Activated CD8-positive, alpha-beta memory T cell treated with anti-CD3 and anti-CD28 coated beads, Interleukin-2, amount 50 U/mL, for 4 hours (primary cell): ENCODE measurements around the gene TMED10.
"Not testable (repeated sequence)": the region's sequence is repeated elsewhere in the genome, so short reads cannot be mapped to it uniquely, and the experiment has no call there.

Experiments used
- DNase-seq: peaks from one replicate; pipeline ENCODE4 v3.0.0-alpha.2; 2020

TMED10 gene

DNA sequence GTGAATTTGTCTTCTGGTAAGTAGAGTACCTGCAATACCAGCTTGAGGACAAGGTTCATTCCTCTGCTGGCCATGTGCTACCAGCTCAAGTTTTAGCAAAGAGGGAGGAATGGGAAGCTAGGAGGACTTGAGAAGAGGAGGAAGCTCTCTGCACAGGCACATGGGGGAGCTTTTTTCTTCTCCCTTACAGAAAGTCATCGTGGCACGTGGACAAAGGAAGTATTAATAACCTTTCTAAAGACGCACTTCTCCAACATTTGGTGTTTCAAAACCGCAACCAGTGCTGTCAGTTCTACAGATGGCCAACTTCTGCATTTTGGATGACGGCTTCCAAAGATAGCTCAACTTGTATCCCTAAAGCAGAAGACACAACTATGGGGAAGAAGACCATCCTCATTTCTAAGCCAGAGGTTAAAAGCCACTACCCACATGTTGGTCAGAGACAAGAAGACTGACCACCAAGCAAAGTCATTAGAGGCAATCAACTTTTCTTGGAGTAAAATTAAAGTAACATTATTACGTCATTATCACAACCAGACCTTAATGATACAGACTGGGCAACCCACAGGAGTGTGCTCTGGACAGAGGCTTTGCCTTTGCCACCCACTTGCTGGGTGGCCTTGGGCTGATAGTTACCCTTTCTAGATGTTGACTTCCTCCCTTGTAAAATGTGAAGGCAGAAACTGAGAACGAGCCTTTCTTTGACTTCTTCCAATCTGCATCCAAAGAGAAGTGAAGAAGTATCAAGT lies 12.3 kb upstream of the TMED10 start:
- no peak for DNase-seq

GRCh38 chr14:75188086-75188485 lies 11.7 kb upstream of the TMED10 start:
- no peak for DNase-seq

GRCh38 chr14:75186953-75187352 lies 10.5 kb upstream of the TMED10 start:
- DNase-seq: no peak

DNA sequence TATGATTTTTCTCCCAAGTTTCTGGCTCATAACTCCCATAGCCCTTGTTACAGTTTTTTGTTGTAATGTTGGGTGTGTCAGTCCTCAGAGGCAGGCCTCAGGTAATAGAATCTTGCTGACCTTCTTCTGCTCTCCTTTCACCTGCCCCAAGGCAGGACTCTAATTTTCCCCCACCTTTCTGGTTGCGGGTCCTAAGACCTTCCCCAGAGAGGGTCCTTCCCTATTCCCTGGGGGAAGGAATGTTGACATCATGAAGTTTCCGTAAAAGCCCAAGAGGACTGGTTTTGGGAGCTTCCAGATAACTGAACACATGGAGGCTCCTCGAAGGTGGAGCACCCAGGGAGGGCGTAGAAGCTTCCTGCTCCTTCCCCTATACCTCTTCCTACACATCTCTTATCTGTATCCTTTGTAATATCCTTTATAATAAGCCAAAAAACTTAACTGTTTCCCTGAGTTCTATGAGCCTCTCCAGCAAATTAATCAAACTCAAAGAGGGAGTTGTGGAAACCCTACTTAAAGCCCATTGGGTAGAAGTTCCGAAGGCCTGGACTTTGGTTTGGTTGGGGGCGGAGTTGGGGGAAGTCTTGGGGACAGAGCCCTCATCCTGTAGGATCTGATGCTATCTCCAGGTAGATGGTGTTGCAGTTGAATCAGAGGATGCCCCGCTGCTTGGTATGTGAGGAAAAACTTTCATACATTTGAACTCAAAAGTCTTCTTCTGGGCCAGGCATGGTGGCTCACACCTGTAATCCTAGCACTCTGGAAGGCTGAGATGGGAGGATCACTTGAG lies 9.0 kb upstream of the TMED10 start:
- DNase-seq: no peak

DNA sequence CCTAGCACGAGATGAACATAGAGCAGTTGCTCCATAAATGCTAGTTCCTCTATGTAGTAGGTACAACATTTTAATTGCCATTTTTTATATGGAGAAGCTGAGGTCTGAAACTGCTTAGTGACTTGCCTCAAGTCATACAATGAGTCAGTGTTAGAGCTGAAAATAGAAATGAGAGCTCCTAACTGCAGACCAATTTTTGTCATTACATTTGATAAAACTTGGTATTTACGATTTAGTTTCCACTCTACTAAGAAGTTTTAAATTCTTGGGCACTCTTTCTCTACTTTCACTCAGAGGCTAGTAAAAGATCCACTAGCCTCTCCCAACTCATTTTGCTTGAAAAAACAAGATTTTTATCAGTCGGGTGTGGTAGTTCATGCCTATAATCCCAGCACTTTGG lies 8.1 kb upstream of the TMED10 start:
- DNase-seq: no peak

DNA sequence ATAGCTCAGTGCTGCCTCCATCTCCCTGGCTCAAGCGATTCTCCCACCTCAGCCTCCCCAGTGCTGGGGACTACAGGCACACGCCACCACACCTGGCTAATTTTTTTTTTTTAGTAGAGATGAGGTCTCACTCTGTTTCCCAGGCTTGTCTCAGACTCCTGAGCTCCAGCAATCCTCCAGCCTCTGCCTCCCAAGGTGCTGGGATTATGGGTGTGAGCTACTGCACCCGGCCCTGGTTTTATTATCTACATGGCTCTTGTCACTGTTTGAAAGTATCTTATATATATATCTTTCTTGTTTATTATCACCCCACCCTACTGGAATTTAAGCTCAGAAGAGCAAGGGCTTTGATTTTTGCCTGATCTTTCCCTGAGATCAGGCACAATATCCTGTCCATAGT lies 7.6 kb upstream of the TMED10 start:
- no peak for DNase-seq

DNA sequence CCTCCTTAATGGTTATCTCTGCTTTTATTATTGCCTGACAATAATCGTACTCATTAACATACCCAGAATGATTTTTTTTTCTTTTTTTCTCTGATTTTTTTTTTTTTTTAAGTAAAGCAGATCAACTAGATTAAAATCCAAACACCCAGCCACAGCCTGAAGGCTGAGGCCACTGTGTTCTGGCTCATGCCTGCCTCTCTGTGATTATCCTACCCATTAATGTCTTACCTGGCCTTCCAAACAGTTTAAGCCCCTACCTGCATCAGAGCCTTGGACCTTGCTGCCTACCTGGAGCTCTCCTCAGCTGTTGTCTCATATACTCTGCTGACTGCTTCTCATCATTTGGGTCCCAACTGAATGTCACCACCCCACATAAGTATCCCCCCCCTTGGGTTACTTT lies 6.8 kb upstream of the TMED10 start:
- DNase-seq: no peak

DNA sequence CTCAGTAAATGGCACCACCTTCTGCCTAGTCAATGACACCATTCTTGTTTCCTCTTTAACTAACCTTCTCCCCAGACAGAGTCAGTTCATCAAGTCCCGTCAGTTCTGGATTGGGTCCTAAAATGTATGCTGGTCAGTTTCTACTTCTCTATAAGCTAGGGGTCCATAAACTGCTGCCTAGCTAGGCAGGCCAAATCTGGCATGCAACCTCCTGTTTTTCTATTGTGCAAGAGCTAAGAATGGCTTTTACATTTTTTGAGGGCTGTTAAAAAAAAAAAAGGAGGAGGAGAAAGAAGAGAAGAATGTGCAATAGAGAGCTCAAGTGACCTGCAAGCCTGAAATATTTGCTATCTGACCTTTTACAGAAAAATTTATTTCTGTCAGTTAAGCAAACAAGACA lies 6.4 kb upstream of the TMED10 start:
- no peak for DNase-seq

GRCh38 chr14:75182163-75182562 lies 5.8 kb upstream of the TMED10 start:
- DNase-seq: not testable (repeated sequence)

DNA sequence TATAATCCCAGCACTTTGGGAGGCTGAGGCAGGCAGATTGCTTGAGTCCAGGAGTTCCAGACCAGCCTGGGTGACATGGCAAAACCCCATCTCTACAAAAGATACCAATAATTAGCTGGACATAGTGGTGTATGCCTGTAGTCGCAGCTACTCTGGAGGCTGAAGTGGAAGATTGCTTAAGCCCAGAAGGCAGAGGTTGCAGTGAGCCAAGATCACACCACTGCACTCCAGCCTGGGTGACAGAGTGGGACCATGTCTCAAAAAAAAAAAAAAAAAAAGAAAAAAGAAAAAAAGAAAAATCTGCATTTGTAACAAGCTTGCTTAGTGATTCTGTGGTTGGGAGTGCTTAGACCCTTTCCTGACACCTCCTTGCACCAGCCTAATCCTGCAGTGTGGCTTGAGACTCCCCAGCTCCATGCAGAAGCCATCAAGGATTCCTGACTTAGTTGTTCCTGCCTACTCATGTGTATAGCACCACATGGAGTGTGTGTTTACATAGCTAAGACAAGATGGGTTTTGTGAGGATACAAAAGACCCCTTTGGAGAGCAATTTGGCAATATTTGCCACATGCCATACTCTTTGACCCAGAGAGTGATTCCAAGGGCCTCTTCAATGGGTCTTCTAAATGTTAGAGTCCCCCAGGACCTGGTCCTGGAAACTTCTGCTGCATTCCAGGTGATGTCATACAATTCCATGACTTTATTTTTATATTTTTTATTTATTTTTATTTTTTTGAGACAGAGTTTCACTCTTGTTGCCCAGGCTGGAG lies 5.1 kb upstream of the TMED10 start:
- no peak for DNase-seq

DNA sequence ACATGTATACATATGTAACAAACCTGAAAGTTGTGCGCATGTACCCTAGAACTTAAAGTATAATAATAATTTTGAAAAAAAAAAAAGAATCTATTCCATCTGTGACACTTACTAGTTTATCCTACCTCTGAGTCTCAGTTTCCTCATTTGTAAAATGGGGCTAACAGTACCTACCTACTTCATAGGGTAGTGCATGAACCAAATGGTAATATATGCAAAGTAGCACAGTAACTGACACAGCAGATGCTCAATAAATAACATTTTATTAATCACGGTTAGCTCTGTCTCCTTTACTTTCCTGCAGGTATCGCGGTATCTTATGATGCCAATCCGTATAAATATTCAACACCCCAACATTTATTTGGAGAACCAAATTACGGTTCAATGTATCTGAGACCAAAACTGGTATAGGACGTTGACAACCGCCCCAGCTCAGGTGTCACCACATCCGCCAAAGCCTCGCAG lies 703 bp downstream of the TMED10 start:
- no peak for DNase-seq

GRCh38 chr14:75174066-75174465 lies 2.3 kb downstream of the TMED10 start:
- DNase-seq: no peak

- DNase-seq: no peak
Measured at GRCh38 chr14:75170772-75171171, 5.6 kb downstream of the TMED10 start.

DNA sequence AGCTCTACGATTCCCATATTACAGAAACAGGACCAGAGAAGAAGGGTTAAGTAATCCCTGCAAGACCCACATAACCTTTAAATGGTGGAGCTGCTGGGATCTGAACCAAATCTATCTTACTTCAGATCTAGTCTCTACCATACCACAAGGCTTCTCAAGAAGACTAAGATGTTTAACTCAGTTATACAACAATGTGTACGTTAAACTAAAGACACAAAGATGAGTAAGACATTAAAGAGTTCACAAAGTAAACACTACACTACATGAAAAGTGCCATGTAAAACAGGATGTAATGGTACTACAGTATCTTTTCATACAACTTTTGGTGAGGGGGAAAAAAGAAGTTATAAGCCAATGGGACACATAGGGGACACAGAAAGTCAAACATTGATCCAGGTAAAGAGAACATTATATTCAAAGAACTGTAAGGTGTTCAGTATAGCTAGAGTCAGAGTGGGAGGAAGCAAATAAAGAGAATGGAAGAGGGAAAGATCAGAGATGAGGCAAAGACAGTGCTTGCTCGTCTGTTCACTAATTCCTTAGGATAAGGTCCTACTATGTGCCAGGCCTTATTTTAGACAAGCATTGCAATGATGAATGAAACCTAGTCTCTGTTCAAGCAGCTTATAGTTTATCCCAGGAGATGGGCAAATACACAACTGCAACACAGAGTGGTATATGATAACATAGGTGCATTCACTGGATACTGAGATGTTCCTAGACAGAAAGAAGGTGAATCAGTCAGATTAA lies 7.7 kb downstream of the TMED10 start:
- no peak for DNase-seq

DNA sequence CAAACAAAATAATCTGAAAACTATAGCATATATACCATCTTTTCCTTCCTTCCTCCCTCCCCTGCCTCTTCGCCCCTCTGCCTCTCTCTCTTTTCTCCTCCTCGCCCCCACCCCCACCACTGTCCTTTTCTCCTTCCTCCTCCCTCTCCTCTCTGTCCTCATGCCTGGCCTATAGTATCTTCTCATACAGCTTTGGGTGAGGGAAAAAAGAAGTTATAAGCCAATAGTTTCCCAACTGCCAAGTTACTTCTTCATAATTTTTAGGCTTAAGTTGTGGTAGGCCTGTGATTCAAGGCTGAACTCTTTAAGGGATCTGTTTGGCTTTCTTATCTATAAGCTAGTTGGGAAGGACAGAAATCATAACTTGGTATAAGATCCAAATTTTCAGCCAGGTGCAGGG lies 9.1 kb downstream of the TMED10 start:
- DNase-seq: no peak

- no peak for DNase-seq
Measured at GRCh38 chr14:75165586-75166391, 10.6 kb downstream of the TMED10 start.

DNA sequence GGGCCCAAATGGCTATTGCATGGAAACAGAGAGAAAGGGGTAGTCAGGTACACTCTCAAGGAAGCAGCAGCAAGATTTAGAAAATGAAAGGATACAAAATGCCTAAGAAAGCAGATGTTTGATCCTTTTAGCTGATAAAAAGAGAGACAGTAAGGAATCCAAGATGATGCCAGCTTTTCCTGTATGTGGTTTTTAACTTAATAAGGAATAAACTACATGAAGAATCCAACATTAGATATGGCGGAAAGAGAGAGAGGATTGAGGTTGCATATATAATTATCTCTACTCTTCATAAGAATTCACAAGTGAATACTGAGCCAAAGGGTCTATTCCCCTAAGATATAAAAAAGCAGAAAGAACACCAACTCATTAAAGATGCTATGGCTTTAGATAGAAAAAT lies 11.6 kb downstream of the TMED10 start:
- DNase-seq: no peak

GRCh38 chr14:75163677-75164076 lies 12.7 kb downstream of the TMED10 start:
- DNase-seq: no peak

DNA sequence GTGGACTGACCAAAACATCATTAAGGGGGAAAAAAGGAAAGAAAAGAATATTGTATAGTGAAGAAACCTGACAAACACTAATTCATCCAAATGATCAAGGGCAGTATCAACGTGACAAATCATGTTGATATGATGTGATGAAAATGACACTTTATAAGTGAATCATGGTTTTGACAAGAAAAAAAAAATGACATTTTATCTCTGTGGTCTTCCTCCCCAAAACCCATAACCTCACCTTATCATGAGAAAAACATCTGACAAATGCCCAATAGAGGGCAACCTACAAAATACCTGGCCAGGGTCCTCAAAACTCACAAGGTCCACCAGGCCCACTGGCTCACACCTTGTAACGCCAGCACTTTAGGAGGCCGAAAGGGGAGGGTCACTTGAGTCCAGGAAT lies 13.8 kb downstream of the TMED10 start:
- no peak for DNase-seq

DNA sequence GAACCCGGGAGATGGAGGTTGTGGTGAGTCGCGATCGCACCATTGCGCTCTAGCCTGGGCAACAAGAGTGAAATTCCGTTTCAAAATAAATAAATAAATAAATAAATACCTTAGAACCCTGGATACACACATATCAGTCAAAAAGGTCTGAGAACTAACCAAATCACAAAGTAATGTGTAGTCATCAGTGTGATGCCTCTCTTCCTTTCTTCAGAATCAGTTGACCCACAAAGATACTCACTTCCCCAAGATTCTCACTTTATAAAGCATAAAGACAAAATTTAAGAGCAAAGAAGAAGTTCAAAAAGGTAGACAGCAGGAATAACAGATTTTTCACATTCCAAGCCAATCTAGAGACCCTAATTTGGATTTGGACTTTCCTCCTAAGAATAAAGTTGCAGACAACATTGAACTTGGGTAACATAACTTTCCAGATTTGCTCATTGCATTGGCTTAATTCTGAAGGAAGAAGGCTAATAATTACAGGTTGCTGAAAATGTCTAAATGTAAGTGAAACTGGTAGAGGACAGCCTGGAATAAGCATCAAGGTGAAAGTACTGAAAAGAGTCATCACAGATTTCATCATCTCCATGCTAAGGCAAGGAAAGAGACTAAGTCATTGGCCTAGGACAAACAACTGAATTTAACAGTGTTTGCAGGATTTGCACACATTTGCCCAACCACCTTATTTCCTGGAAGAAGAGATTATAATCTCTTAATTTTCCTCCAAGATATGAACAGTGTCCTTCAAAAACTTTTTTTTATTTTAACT lies 17.4 kb downstream of the TMED10 start:
- DNase-seq: no peak

DNA sequence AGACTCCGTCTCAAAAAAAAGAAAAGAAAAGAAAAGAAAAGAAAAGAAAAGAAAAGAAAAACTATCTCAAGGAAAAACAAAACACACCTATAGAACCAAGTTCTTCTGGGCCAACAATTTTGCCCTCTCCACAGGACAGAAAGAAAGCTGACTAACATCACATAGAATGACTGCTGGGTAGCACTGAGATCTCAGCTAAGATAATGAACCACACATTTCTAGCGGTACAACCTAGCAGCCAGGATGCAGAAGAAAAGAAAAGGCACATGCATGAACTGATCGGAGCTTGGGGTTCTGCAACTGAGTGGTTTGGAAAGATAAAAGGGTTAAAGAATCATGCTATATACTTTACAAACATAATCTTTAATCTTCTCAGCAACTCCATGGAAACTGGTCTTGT lies 19.5 kb downstream of the TMED10 start:
- no peak for DNase-seq
